Fibroblast of peridontal ligament (primary cell): ENCODE results near the gene PTTG2.

Experiments used
- DNase-seq: peaks from one replicate; pipeline ENCODE4 v3.0.0-alpha.2; 2010; ENCODE audit errors: extremely low read depth

PTTG2 gene

DNA sequence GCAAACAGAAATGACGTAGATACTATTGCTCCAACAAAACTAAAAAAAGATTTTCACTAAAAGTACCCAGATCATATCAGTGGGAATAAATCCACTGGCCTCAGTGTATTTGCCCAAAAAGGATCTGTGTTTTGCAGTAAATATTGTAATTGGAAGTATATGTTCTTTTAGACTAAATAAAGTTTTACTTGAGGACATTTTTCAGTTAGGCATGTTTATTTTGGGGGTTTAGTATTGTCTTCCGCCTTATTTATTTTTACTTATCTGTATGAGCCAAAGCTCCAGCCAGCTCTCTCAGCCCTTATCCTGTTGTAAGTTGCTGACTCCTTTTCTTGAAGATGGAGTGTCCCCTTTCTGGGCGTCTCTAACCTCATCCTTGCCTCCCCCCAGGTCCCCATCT is 49.8 kb downstream of the PTTG2 start:
- DNase-seq = peak; percentile 32
